Neural progenitor cell (in vitro differentiated cells): ENCODE results near the gene YIPF6. TPM values are rescaled to one million over a fixed set of nuclear protein-coding genes. Genes with fewer than 3 reads are reported as not detected.
"Not testable (repeated sequence)": the region's sequence is repeated elsewhere in the genome, so short reads cannot be mapped to it uniquely, and the experiment has no call there.

Source experiments
- DNase-seq: peaks from one replicate; pipeline ENCODE4 v3.0.0-alpha.2; 2016; ENCODE audit warnings: low spot score
- H2AFZ ChIP-seq: fragments of 200-600 bp; sonication (generic); replicated peaks from 2 replicates; pipeline ENCODE4 v1.6.1; 2016; ENCODE audit warnings: antibody characterized with exemption
- H3F3A ChIP-seq: fragments of 200-600 bp; sonication (generic); 2 replicates; pipeline ENCODE4 v1.6.1; 2016; ENCODE audit warnings: antibody characterized with exemption, low read depth
- H3K27ac ChIP-seq: fragments of 200-600 bp; sonication (generic); 2 replicates; pipeline ENCODE4 v1.5.1; 2016; ENCODE audit warnings: mild to moderate bottlenecking
- H3K27me3 ChIP-seq: fragments of 200-600 bp; sonication (generic); 2 replicates; pipeline ENCODE4 v1.6.1; 2016; ENCODE audit warnings: mild to moderate bottlenecking, moderate library complexity
- H3K36me3 ChIP-seq: fragments of 200-600 bp; sonication (generic); 2 replicates; pipeline ENCODE4 v1.5.1; 2016
- H3K4me1 ChIP-seq: fragments of 200-600 bp; sonication (generic); 2 replicates; pipeline ENCODE4 v1.6.1; 2016; ENCODE audit warnings: mixed run types
- H3K4me2 ChIP-seq: fragments of 200-600 bp; sonication (generic); 2 replicates; pipeline ENCODE4 v1.6.1; 2016
- H3K4me3 ChIP-seq: fragments of 200-600 bp; sonication (generic); 2 replicates; pipeline ENCODE4 v1.5.1; 2016
- H3K79me2 ChIP-seq: fragments of 200-600 bp; sonication (generic); 2 replicates; pipeline ENCODE4 v1.6.1; 2016; ENCODE audit warnings: low read depth
- H3K9ac ChIP-seq: fragments of 200-600 bp; sonication (generic); 2 replicates; pipeline ENCODE4 v1.6.1; 2016
- H3K9me3 ChIP-seq: fragments of 200-600 bp; sonication (generic); 2 replicates; pipeline ENCODE4 v1.5.1; 2016; ENCODE audit warnings: low read depth
- H4K20me1 ChIP-seq: fragments of 200-600 bp; sonication (generic); 2 replicates; pipeline ENCODE4 v1.6.1; 2016; ENCODE audit warnings: low read depth
- H3K27ac Mint-ChIP-seq: 3 replicates; pipeline ENCODE4 v1.8.0; 2021; ENCODE audit warnings: mixed read lengths
- H3K27me3 Mint-ChIP-seq: 2 replicates; pipeline ENCODE4 v1.8.0; 2022; ENCODE audit warnings: low read depth, mild to moderate bottlenecking, inconsistent platforms, moderate library complexity, mixed read lengths; ENCODE audit not compliant: insufficient read depth
- H3K36me3 Mint-ChIP-seq: 3 replicates; pipeline ENCODE4 v1.8.0; 2021; ENCODE audit warnings: mixed read lengths
- H3K4me1 Mint-ChIP-seq: 3 replicates; pipeline ENCODE4 v1.8.0; 2021; ENCODE audit warnings: mixed read lengths
- H3K4me3 Mint-ChIP-seq: 3 replicates; pipeline ENCODE4 v1.8.0; 2021; ENCODE audit warnings: mild to moderate bottlenecking, moderate library complexity, mixed read lengths
- H3K9me3 Mint-ChIP-seq: 3 replicates; pipeline ENCODE4 v1.8.0; 2020; ENCODE audit warnings: mixed read lengths
- EZH2 ChIP-seq: fragments of 200-600 bp; sonication (generic); IDR thresholded peaks from 2 replicates; pipeline ENCODE4 v1.6.1; 2017; ENCODE audit warnings: antibody characterized with exemption, mild to moderate bottlenecking, moderate library complexity
- EZH2phosphoT487 ChIP-seq: fragments of 200-600 bp; sonication (generic); IDR thresholded peaks from 2 replicates; pipeline ENCODE4 v1.6.1; 2017; ENCODE audit warnings: antibody characterized with exemption
- total RNA-seq: library from RNA; depleted of rRNA; stranded (reverse); fragments of >200 nt; gene quantifications from 2 replicates; pipeline ENCODE4 v1.2.3, GENCODE V29; 2015; ENCODE audit warnings: low replicate concordance
- TF ChIP-seq, protein P1 (sequence below): fragments of 200-600 bp; sonication (generic); IDR thresholded peaks from 2 replicates; pipeline ENCODE4 v1.5.1; 2017; ENCODE audit warnings: antibody characterized with exemption, mild to moderate bottlenecking

YIPF6 gene
- total RNA-seq, 1 donor from 2014 or later: 42.3 TPM

DNA sequence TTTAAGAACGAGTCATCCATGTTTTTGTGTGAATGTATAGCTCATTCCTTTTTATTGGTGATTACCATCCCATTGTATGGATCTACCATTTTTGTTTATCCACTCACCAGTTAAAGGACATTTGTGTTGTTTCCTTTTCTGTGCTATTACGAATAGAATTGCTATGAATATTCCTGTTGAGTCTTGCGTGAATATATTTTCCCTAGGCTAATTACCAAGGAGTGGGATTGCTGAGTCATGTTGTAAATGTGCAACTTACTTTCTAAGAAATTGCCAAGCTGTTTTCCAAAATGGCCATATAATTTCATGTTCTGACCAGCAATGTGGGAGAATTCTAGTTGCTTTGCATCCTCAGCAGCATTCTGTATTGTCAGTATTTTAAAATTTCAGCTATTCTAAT, 51.3 kb downstream of the YIPF6 start:
- no peaks in the 10 kb centered on the region for H3K4me1 Mint-ChIP-seq
- Histone ChIP-seq H3K27me3 (no peaks in the 10 kb centered on the region), H3K4me1 (no peaks in the 10 kb centered on the region), H3K36me3 (no peaks in the 10 kb centered on the region), H3F3A (no peaks in the 10 kb centered on the region), H3K9ac (no peak overlapping the region), H3K9me3 (no peaks in the 10 kb centered on the region), H3K27ac (no peak overlapping the region), H3K4me2 (no peak overlapping the region), H4K20me1 (no peaks in the 10 kb centered on the region), H3K4me3 (no peak overlapping the region), H3K79me2 (no peaks in the 10 kb centered on the region), H2AFZ (no peak overlapping the region)
- no peak overlapping the region for H3K4me3 Mint-ChIP-seq
- no peaks in the 10 kb centered on the region for H3K27me3 Mint-ChIP-seq
- no peaks in the 10 kb centered on the region for H3K36me3 Mint-ChIP-seq
- no peaks in the 10 kb centered on the region for H3K9me3 Mint-ChIP-seq
- no peak for TF ChIP-seq EZH2phosphoT487
- TF ChIP-seq, protein P1, sequence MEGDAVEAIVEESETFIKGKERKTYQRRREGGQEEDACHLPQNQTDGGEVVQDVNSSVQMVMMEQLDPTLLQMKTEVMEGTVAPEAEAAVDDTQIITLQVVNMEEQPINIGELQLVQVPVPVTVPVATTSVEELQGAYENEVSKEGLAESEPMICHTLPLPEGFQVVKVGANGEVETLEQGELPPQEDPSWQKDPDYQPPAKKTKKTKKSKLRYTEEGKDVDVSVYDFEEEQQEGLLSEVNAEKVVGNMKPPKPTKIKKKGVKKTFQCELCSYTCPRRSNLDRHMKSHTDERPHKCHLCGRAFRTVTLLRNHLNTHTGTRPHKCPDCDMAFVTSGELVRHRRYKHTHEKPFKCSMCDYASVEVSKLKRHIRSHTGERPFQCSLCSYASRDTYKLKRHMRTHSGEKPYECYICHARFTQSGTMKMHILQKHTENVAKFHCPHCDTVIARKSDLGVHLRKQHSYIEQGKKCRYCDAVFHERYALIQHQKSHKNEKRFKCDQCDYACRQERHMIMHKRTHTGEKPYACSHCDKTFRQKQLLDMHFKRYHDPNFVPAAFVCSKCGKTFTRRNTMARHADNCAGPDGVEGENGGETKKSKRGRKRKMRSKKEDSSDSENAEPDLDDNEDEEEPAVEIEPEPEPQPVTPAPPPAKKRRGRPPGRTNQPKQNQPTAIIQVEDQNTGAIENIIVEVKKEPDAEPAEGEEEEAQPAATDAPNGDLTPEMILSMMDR: no peak
- no peak for TF ChIP-seq EZH2
- no peak for DNase-seq
- no peak overlapping the region for H3K27ac Mint-ChIP-seq

GRCh38 chrX:68556036-68556435, 57.2 kb downstream of the YIPF6 start:
- Histone ChIP-seq H3K9me3 (no peaks in the 10 kb centered on the region), H3K36me3 (no peaks in the 10 kb centered on the region), H3F3A (no peaks in the 10 kb centered on the region), H3K9ac (no peak overlapping the region), H3K4me3 (no peak overlapping the region), H3K4me1 (no peaks in the 10 kb centered on the region), H2AFZ (no peak overlapping the region), H3K79me2 (no peaks in the 10 kb centered on the region), H3K27me3 (no peaks in the 10 kb centered on the region), H3K4me2 (no peak overlapping the region), H4K20me1 (no peaks in the 10 kb centered on the region), H3K27ac (no peak overlapping the region)
- H3K36me3 Mint-ChIP-seq: no peaks in the 10 kb centered on the region
- H3K4me1 Mint-ChIP-seq: no peaks in the 10 kb centered on the region
- no peak for TF ChIP-seq EZH2
- TF ChIP-seq, protein P1: no peak
- TF ChIP-seq EZH2phosphoT487: no peak
- H3K27ac Mint-ChIP-seq: no peak overlapping the region
- no peak for DNase-seq
- no peak overlapping the region for H3K4me3 Mint-ChIP-seq
- H3K9me3 Mint-ChIP-seq: peaks cover 6% of the 10 kb centered on the region
- no peaks in the 10 kb centered on the region for H3K27me3 Mint-ChIP-seq

GRCh38 chrX:68557126-68557525, 58.3 kb downstream of the YIPF6 start:
- not testable (repeated sequence) for H3K79me2 ChIP-seq, H3K4me2 ChIP-seq, H3K4me1 ChIP-seq, H3F3A ChIP-seq, H3K36me3 ChIP-seq, H3K4me3 Mint-ChIP-seq, H3K27me3 ChIP-seq, H3K27me3 Mint-ChIP-seq, H3K4me3 ChIP-seq, H3K36me3 Mint-ChIP-seq, H3K27ac ChIP-seq, H3K9me3 ChIP-seq, H4K20me1 ChIP-seq, H3K4me1 Mint-ChIP-seq, H2AFZ ChIP-seq, H3K27ac Mint-ChIP-seq, H3K9ac ChIP-seq, DNase-seq
- peaks cover 14% of the 10 kb centered on the region for H3K9me3 Mint-ChIP-seq

DNA sequence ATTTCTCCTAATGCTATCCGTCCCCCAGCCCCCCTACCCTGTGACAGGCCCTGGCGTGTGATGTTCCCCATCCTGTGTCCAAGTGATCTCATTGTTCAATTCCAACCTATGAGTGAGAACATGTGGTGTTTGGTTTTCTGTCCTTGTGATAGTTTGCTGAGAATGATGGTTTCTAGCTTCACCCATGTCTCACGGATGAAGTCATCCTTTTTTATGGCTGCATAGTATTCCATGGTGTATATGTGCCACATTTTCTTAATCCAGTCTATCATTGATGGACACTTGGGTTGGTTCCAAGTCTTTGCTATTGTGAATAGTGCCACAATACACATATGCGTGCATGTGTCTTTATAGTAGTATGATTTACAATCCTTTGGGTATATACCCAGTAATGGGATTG, 61.1 kb downstream of the YIPF6 start:
- not testable (repeated sequence) for H3K36me3 Mint-ChIP-seq, H3K4me1 ChIP-seq, H3F3A ChIP-seq, H3K4me3 Mint-ChIP-seq, H3K4me1 Mint-ChIP-seq, H3K36me3 ChIP-seq, H4K20me1 ChIP-seq, H3K27me3 Mint-ChIP-seq, H3K27me3 ChIP-seq, H3K27ac Mint-ChIP-seq, DNase-seq, H2AFZ ChIP-seq, H3K4me3 ChIP-seq, H3K9me3 ChIP-seq, H3K79me2 ChIP-seq, H3K4me2 ChIP-seq, H3K27ac ChIP-seq, H3K9ac ChIP-seq
- H3K9me3 Mint-ChIP-seq: peaks cover 14% of the 10 kb centered on the region
